K562 (cell line): Measurements from ENCODE around the gene CNBD2. TPM values are rescaled to one million over a fixed set of nuclear protein-coding genes. Genes with fewer than 3 reads are reported as not detected.
"Not testable (repeated sequence)": the region's sequence is repeated elsewhere in the genome, so short reads cannot be mapped to it uniquely, and the experiment has no call there.

Source experiments
- CREM ChIP-seq: IDR thresholded peaks from 2 replicates; pipeline ENCODE4 v1.6.1; 2014; ENCODE audit warnings: antibody characterized with exemption, low read depth
- JUN ChIP-seq, 2 experiments: sonication (generic) in 1 of 2; formaldehyde crosslinking in 1 of 2; IDR thresholded peaks; 2 replicates each; pipeline versions ENCODE4 v1.6.1 to v1.8.0; 2012 to 2022; ENCODE audit warnings: borderline replicate concordance in 2 of 2, mild to moderate bottlenecking in 2 of 2, improper control_type of control experiment in 1 of 2, low read depth in 1 of 2, low read length in 1 of 2, missing genetic modification reagents in 1 of 2
- polyA plus RNA-seq, 8 experiments: library from polyadenylated mRNA; depleted of rRNA in 4 of 8; stranded (reverse) in 5 of 8; unstranded in 3 of 8; fragments of >200 nt; fragmentation: Nextera tagmentation in 2 of 8; fragmentation: Illumina TruSeq in 1 of 8; extraction: Ambion mirVana in 2 of 8; extraction: Trizol in 1 of 8; gene quantifications; 2 replicates each; pipeline versions ENCODE4 v1.2.1 to v1.2.3, GENCODE V29; 2011 to 2014; ENCODE audit warnings: inconsistent platforms in 1 of 8, missing spikeins in 1 of 8
- small RNA-seq: library from RNA; depleted of rRNA; stranded (forward); fragments of <200 nt; gene quantifications from one replicate; pipeline ENCODE3, GENCODE V24; 2014
- total RNA-seq, 7 experiments: library from RNA; depleted of rRNA in 6 of 7; stranded (reverse); fragments of >200 nt in 6 of 7; fragmentation: Illumina TruSeq in 2 of 7; extraction: Trizol in 2 of 7; gene quantifications; 2 replicates each; pipeline versions ENCODE4 v1.2.1 to v1.2.3, GENCODE V29; 2011 to 2021; ENCODE audit warnings: low replicate concordance in 1 of 7

Gene CNBD2
- total and polyA plus RNA-seq, 9 of the 15 experiments (the other 6 are each of a cell fraction or from before 2014, with no cell fraction given): 3.2 to 17.5 (median 5.3) TPM

- TF ChIP-seq JUN (IDR thresholded peaks at IDR 0.05; ENCODE audit: borderline replicate concordance, low read depth, low read length): peak; percentile 52; the same call in 1 of the 2 replicates
- not testable (repeated sequence) for TF ChIP-seq JUN (CRISPR knock-in tag; IDR thresholded peaks at IDR 0.05; ENCODE audit: borderline replicate concordance)
- 0 out of 2 replicates have a peak, but pooled peaks have one; percentile 15 for TF ChIP-seq CREM
Observed at GRCh38 chr20:36079984-36080383, 111.6 kb downstream of the CNBD2 start (continued).

Small RNA genes lying within 50 kb of the gene (small RNA-seq; reads per million reads assigned to genes)
- gene RNU6-937P: not detected

Other genes starting within 250 kb of the CNBD2 start
- 241 and 314 TPM in 2 replicates for gene RBM39, start 226.3 kb upstream of the CNBD2 start, total RNA-seq (2014; rRNA removed)
- gene RBM39, start 226.3 kb upstream of the CNBD2 start, total RNA-seq (2014; rRNA removed; fragmentation: Illumina TruSeq; extraction: Trizol): 305 and 330 TPM in 2 replicates
- 297 and 319 TPM in 2 replicates for gene RBM39, start 226.3 kb upstream of the CNBD2 start, total RNA-seq (2015; rRNA removed; fragmentation: Illumina TruSeq; extraction: Trizol)
- gene RBM39, start 226.3 kb upstream of the CNBD2 start, total RNA-seq (2021): 241 and 250 TPM in 2 replicates
- 187 and 191 TPM in 2 replicates for gene RBM39, start 226.3 kb upstream of the CNBD2 start, polyA plus RNA-seq (2011; rRNA removed)
- gene RBM39, start 226.3 kb upstream of the CNBD2 start, polyA plus RNA-seq (2014; fragmentation: Illumina TruSeq; extraction: Trizol): 213 and 218 TPM in 2 replicates
- gene RBM39, start 226.3 kb upstream of the CNBD2 start, polyA plus RNA-seq (2014; fragmentation: Nextera tagmentation; extraction: Ambion mirVana): 100 to 1,000 TPM; 143 to 198 TPM
- 212 and 228 TPM in 2 replicates for gene RBM39, start 226.3 kb upstream of the CNBD2 start, polyA plus RNA-seq (2014; rRNA removed)
- gene PHF20, start 196.6 kb upstream of the CNBD2 start, total RNA-seq (2014; rRNA removed): 54.2 and 60.3 TPM in 2 replicates
- gene PHF20, start 196.6 kb upstream of the CNBD2 start, total RNA-seq (2014; rRNA removed; fragmentation: Illumina TruSeq; extraction: Trizol): 77.2 and 85.9 TPM in 2 replicates
- 63.2 and 66.1 TPM in 2 replicates for gene PHF20, start 196.6 kb upstream of the CNBD2 start, total RNA-seq (2015; rRNA removed; fragmentation: Illumina TruSeq; extraction: Trizol)
- 49.9 and 55.1 TPM in 2 replicates for gene PHF20, start 196.6 kb upstream of the CNBD2 start, total RNA-seq (2021)
- gene PHF20, start 196.6 kb upstream of the CNBD2 start, polyA plus RNA-seq (2011; rRNA removed): 35.7 and 49.9 TPM in 2 replicates
- gene PHF20, start 196.6 kb upstream of the CNBD2 start, polyA plus RNA-seq (2014; fragmentation: Illumina TruSeq; extraction: Trizol): 70.7 and 75.0 TPM in 2 replicates
- gene PHF20, start 196.6 kb upstream of the CNBD2 start, polyA plus RNA-seq (2014; fragmentation: Nextera tagmentation; extraction: Ambion mirVana): 100 to 1,000 TPM; 178 to 196 TPM
- gene PHF20, start 196.6 kb upstream of the CNBD2 start, polyA plus RNA-seq (2014; rRNA removed): 83.3 and 86.9 TPM in 2 replicates
- 94.0 and 111 TPM in 2 replicates for gene SCAND1, start 14.1 kb upstream of the CNBD2 start, total RNA-seq (2014; rRNA removed)
- 0.47 TPM in 1 of 2 replicates, not detected in the other for gene SCAND1, start 14.1 kb upstream of the CNBD2 start, total RNA-seq (2014; rRNA removed; fragmentation: Illumina TruSeq; extraction: Trizol)
- gene SCAND1, start 14.1 kb upstream of the CNBD2 start, total RNA-seq (2015; rRNA removed; fragmentation: Illumina TruSeq; extraction: Trizol): 17.0 and 20.2 TPM in 2 replicates
- gene SCAND1, start 14.1 kb upstream of the CNBD2 start, total RNA-seq (2021): 74.2 and 80.8 TPM in 2 replicates
- 5.8 and 7.5 TPM in 2 replicates for gene SCAND1, start 14.1 kb upstream of the CNBD2 start, polyA plus RNA-seq (2011; rRNA removed)
- gene SCAND1, start 14.1 kb upstream of the CNBD2 start, polyA plus RNA-seq (2014; fragmentation: Illumina TruSeq; extraction: Trizol): 1.2 and 13.9 TPM in 2 replicates
- gene SCAND1, start 14.1 kb upstream of the CNBD2 start, polyA plus RNA-seq (2014; fragmentation: Nextera tagmentation; extraction: Ambion mirVana): under 1 TPM; 0.08 to 0.11 TPM
- gene SCAND1, start 14.1 kb upstream of the CNBD2 start, polyA plus RNA-seq (2014; rRNA removed): 46.5 and 51.2 TPM in 2 replicates
- gene EPB41L1, start 186.2 kb downstream of the CNBD2 start, total RNA-seq (2014; rRNA removed): 1.3 TPM in 2 replicates
- gene EPB41L1, start 186.2 kb downstream of the CNBD2 start, total RNA-seq (2014; rRNA removed; fragmentation: Illumina TruSeq; extraction: Trizol): 0.80 and 1.3 TPM in 2 replicates
- 0.90 and 2.5 TPM in 2 replicates for gene EPB41L1, start 186.2 kb downstream of the CNBD2 start, total RNA-seq (2015; rRNA removed; fragmentation: Illumina TruSeq; extraction: Trizol)
- 2.6 and 4.3 TPM in 2 replicates for gene EPB41L1, start 186.2 kb downstream of the CNBD2 start, total RNA-seq (2021)
- 0.89 and 1.4 TPM in 2 replicates for gene EPB41L1, start 186.2 kb downstream of the CNBD2 start, polyA plus RNA-seq (2011; rRNA removed)
- gene EPB41L1, start 186.2 kb downstream of the CNBD2 start, polyA plus RNA-seq (2014; fragmentation: Illumina TruSeq; extraction: Trizol): 2.9 and 3.6 TPM in 2 replicates
- under 1 TPM; 0.11 to 0.31 TPM for gene EPB41L1, start 186.2 kb downstream of the CNBD2 start, polyA plus RNA-seq (2014; fragmentation: Nextera tagmentation; extraction: Ambion mirVana)
- 0.90 and 4.2 TPM in 2 replicates for gene EPB41L1, start 186.2 kb downstream of the CNBD2 start, polyA plus RNA-seq (2014; rRNA removed)